ENCODE measurements around the gene BCAS1. TPM values are rescaled to one million over a fixed set of nuclear protein-coding genes. Genes with fewer than 3 reads are reported as not detected.
"Not testable (repeated sequence)": the region's sequence is repeated elsewhere in the genome, so short reads cannot be mapped to it uniquely, and the experiment has no call there.

The BCAS1 gene
- total RNA-seq, 1 donor from 2014 or later = 0.81 TPM

- Mint-ChIP-seq H3K36me3 (ENCODE audit: insufficient read depth) (peaks cover 1% of the 10 kb centered on the region), H3K4me3 (ENCODE audit: low read depth) (no peak overlapping the region), H3K27ac (no peak overlapping the region), H3K27me3 (no peaks in the 10 kb centered on the region), H3K9me3 (ENCODE audit: low read depth) (peaks cover 10% of the 10 kb centered on the region), H3K4me1 (ENCODE audit: low read depth) (no peaks in the 10 kb centered on the region)
- TF ChIP-seq, protein P1, sequence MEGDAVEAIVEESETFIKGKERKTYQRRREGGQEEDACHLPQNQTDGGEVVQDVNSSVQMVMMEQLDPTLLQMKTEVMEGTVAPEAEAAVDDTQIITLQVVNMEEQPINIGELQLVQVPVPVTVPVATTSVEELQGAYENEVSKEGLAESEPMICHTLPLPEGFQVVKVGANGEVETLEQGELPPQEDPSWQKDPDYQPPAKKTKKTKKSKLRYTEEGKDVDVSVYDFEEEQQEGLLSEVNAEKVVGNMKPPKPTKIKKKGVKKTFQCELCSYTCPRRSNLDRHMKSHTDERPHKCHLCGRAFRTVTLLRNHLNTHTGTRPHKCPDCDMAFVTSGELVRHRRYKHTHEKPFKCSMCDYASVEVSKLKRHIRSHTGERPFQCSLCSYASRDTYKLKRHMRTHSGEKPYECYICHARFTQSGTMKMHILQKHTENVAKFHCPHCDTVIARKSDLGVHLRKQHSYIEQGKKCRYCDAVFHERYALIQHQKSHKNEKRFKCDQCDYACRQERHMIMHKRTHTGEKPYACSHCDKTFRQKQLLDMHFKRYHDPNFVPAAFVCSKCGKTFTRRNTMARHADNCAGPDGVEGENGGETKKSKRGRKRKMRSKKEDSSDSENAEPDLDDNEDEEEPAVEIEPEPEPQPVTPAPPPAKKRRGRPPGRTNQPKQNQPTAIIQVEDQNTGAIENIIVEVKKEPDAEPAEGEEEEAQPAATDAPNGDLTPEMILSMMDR (IDR thresholded peaks at IDR 0.05; ENCODE audit: unreplicated experiment) = no peak
- no peak for DNase-seq (ENCODE audit: low spot score, unreplicated experiment)
Observed at GRCh38 chr20:53974785-53975555, 95.4 kb downstream of the BCAS1 start.

DNA sequence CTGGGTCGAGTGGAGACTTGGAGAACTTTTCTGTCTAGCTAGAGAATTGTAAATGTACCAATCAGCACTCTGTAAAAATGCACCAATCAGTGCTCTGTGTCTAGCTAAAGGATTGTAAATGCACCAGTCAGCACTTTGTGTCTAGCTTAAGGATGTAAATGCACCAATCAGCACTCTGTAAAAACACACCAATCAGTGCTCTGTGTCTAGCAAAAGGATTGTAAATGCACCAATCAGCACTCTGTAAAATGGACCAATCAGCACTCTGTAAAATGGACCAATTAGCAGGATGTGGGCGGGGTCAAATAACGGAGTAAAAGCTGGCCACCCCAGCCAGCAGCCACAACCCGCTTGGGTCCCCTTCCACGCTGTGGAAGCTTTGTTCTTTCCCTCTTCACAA is 96.5 kb downstream of the BCAS1 start:
- DNase-seq (ENCODE audit: low spot score, unreplicated experiment); H3K4me3 Mint-ChIP-seq (ENCODE audit: low read depth); H3K9me3 Mint-ChIP-seq (ENCODE audit: low read depth); H3K4me1 Mint-ChIP-seq (ENCODE audit: low read depth); H3K27ac Mint-ChIP-seq; H3K27me3 Mint-ChIP-seq; H3K36me3 Mint-ChIP-seq (ENCODE audit: insufficient read depth): not testable (repeated sequence)

DNA sequence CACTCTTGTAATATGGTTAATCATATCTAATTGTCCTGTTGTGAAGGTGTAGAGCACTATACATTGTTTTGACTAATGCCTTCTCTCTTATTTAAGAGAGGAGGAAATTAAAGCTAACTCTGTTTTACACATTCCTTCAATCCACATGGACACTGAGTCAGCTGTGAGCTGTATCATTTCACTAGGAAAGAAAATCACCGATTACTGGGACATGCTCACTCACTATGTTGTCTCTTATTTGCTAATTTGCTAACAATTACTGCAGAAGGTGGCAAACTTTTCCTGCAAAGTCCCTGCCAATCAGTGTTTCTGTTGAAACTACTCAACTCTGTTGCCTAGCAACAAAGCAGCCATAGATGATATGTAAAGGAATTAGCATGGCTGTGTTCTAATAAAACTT is 98.2 kb downstream of the BCAS1 start:
- Mint-ChIP-seq H3K36me3 (ENCODE audit: insufficient read depth) (peaks cover 1% of the 10 kb centered on the region), H3K27me3 (no peaks in the 10 kb centered on the region), H3K9me3 (ENCODE audit: low read depth) (peaks cover 10% of the 10 kb centered on the region), H3K4me3 (ENCODE audit: low read depth) (no peak overlapping the region), H3K4me1 (ENCODE audit: low read depth) (no peaks in the 10 kb centered on the region), H3K27ac (no peak overlapping the region)
- TF ChIP-seq, protein P1 (IDR thresholded peaks at IDR 0.05; ENCODE audit: unreplicated experiment) = no peak
- DNase-seq (ENCODE audit: low spot score, unreplicated experiment) = no peak

- H3K4me1 Mint-ChIP-seq (ENCODE audit: low read depth) = no peaks in the 10 kb centered on the region
- no peaks in the 10 kb centered on the region for H3K27me3 Mint-ChIP-seq
- H3K36me3 Mint-ChIP-seq (ENCODE audit: insufficient read depth) = peaks cover 1% of the 10 kb centered on the region
- H3K4me3 Mint-ChIP-seq (ENCODE audit: low read depth) = no peak overlapping the region
- H3K9me3 Mint-ChIP-seq (ENCODE audit: low read depth) = peaks cover 7% of the 10 kb centered on the region
- TF ChIP-seq, protein P1 (IDR thresholded peaks at IDR 0.05; ENCODE audit: unreplicated experiment) = no peak
- H3K27ac Mint-ChIP-seq = no peak overlapping the region
- no peak for DNase-seq (ENCODE audit: low spot score, unreplicated experiment)
Observed at GRCh38 chr20:53971096-53971683, 99.2 kb downstream of the BCAS1 start.

- Mint-ChIP-seq H3K36me3 (ENCODE audit: insufficient read depth) (peaks cover 1% of the 10 kb centered on the region), H3K27me3 (no peaks in the 10 kb centered on the region), H3K4me3 (ENCODE audit: low read depth) (no peak overlapping the region), H3K27ac (no peak overlapping the region), H3K4me1 (ENCODE audit: low read depth) (no peaks in the 10 kb centered on the region), H3K9me3 (ENCODE audit: low read depth) (peaks cover 7% of the 10 kb centered on the region)
- TF ChIP-seq, protein P1 (IDR thresholded peaks at IDR 0.05; ENCODE audit: unreplicated experiment) = no peak
- DNase-seq (ENCODE audit: low spot score, unreplicated experiment) = no peak
Observed at GRCh38 chr20:53970232-53970631, 100.2 kb downstream of the BCAS1 start.

GRCh38 chr20:53967527-53967926 is 102.9 kb downstream of the BCAS1 start:
- TF ChIP-seq, protein P1 (IDR thresholded peaks at IDR 0.05; ENCODE audit: unreplicated experiment) = no peak
- no peak for DNase-seq (ENCODE audit: low spot score, unreplicated experiment)
- H3K4me3 Mint-ChIP-seq (ENCODE audit: low read depth) = no peak overlapping the region
- no peaks in the 10 kb centered on the region for H3K4me1 Mint-ChIP-seq (ENCODE audit: low read depth)
- no peaks in the 10 kb centered on the region for H3K36me3 Mint-ChIP-seq (ENCODE audit: insufficient read depth)
- no peaks in the 10 kb centered on the region for H3K27me3 Mint-ChIP-seq
- H3K27ac Mint-ChIP-seq = no peak overlapping the region
- H3K9me3 Mint-ChIP-seq (ENCODE audit: low read depth) = no peaks in the 10 kb centered on the region
